T-cell (primary cell): ENCODE data around the gene UNC13D. TPM values are rescaled to one million over a fixed set of nuclear protein-coding genes. Genes with fewer than 3 reads are reported as not detected.
A peak's percentile ranks its signal among the peaks of the same experiment; 100 is the strongest.
"Not testable (repeated sequence)": the region's sequence is repeated elsewhere in the genome, so short reads cannot be mapped to it uniquely, and the experiment has no call there.

Experiments
- ATAC-seq, 4 experiments: fragments of 200-7000 bp in 3 of 4; fragments of 150-1000 bp in 1 of 4; cut with Tn5 transposase; replicated peaks in 1 of 4; 1 replicate in 3 of 4; 2 replicates in 1 of 4; pipeline ENCODE4 v1.10.0; 2021; ENCODE audit warnings: moderate library complexity in 3 of 4, mild to moderate bottlenecking in 2 of 4, moderate number of reproducible peaks in 1 of 4
- CTCF ChIA-PET, 2 donors: fragments of 300-600 bp; sonication (Branson Sonifier 250); formaldehyde crosslinking; loops; one replicate each; lab custom pipeline; 2022; ENCODE audit warnings: antibody characterized with exemption in 2 of 2; lab: Charles Lee
- POLR2A ChIA-PET, 2 donors: fragments of 300-600 bp; sonication (Branson Sonifier 250); formaldehyde crosslinking; loops; one replicate each; lab custom pipeline; 2022; ENCODE audit warnings: antibody characterized with exemption in 2 of 2; lab: Charles Lee
- DNase-seq, 35 experiments: peaks; one replicate each; pipeline versions ENCODE4 v3.0.0 to v3.0.0-alpha.2; 2013 to 2023
- H3K27ac ChIP-seq: one replicate; pipeline ENCODE4 v1.5.1; 2013; ENCODE audit warnings: low read length
- H3K27me3 ChIP-seq, 2 experiments: replicated peaks in 1 of 2; 1 replicate in 1 of 2; 2 replicates in 1 of 2; pipeline versions ENCODE4 v1.6.1 to v1.7.0; 2013; ENCODE audit warnings: low read length in 1 of 2, mixed read lengths in 1 of 2; ENCODE audit not compliant: control insufficient read depth in 2 of 2, insufficient read depth in 2 of 2; ENCODE audit errors: extremely low read depth in 1 of 2
- H3K36me3 ChIP-seq, 2 donors: 1 replicate in 1 of 2; 2 replicates in 1 of 2; pipeline versions ENCODE4 v1.6.1 to v1.7.0; 2013; ENCODE audit warnings: low read length in 1 of 2; ENCODE audit not compliant: control insufficient read depth in 2 of 2, insufficient read depth in 1 of 2; ENCODE audit errors: extremely low read depth in 1 of 2
- H3K4me1 ChIP-seq, 2 experiments: 1 replicate in 1 of 2; 2 replicates in 1 of 2; pipeline versions ENCODE4 v1.6.1 to v1.7.0; 2013; ENCODE audit warnings: low read length in 2 of 2, mixed read lengths in 1 of 2; ENCODE audit not compliant: insufficient read depth in 2 of 2, control insufficient read depth in 1 of 2; ENCODE audit errors: extremely low read depth in 1 of 2
- H3K4me3 ChIP-seq, 2 donors: 1 replicate in 1 of 2; 2 replicates in 1 of 2; pipeline versions ENCODE4 v1.5.1 to v1.7.0; 2013; ENCODE audit warnings: mild to moderate bottlenecking in 2 of 2, low read length in 1 of 2, moderate library complexity in 1 of 2; ENCODE audit not compliant: control insufficient read depth in 1 of 2; ENCODE audit errors: extremely low read depth in 1 of 2
- H3K9me3 ChIP-seq: 2 replicates; pipeline ENCODE4 v1.7.0; 2013
- H3K27ac Mint-ChIP-seq, 2 donors: one replicate each; pipeline ENCODE4 v1.8.0; 2020 to 2021; ENCODE audit warnings: mild to moderate bottlenecking in 2 of 2, mixed read lengths in 2 of 2
- H3K27me3 Mint-ChIP-seq, 2 donors: one replicate each; pipeline ENCODE4 v1.8.0; 2021 to 2022; ENCODE audit warnings: mixed read lengths in 2 of 2
- H3K36me3 Mint-ChIP-seq: one replicate; pipeline ENCODE4 v1.8.0; 2021; ENCODE audit warnings: mixed read lengths
- H3K4me1 Mint-ChIP-seq, 3 donors: one replicate each; pipeline ENCODE4 v1.8.0; 2020 to 2022; ENCODE audit warnings: mixed read lengths in 3 of 3, mild to moderate bottlenecking in 1 of 3
- H3K4me3 Mint-ChIP-seq, 3 donors: one replicate each; pipeline ENCODE4 v1.8.0; 2020 to 2022; ENCODE audit warnings: mild to moderate bottlenecking in 3 of 3, mixed read lengths in 3 of 3, moderate library complexity in 3 of 3
- H3K9me3 Mint-ChIP-seq, 3 donors: one replicate each; pipeline ENCODE4 v1.8.0; 2020 to 2022; ENCODE audit warnings: mixed read lengths in 3 of 3
- WGBS: methylation state at CpG from one replicate; pipeline ENCODE4 v1.1.5; 2013; ENCODE audit warnings: missing lambda C conversion rate; ENCODE audit not compliant: insufficient coverage; 5-methylcytosine and 5-hydroxymethylcytosine counted together
- total RNA-seq, 35 experiments: library from RNA in 6 of 35; stranded (reverse) in 6 of 35; fragments of 120-200 nt in 1 of 35; gene quantifications; one replicate each; pipeline versions ENCODE4 v1.2.1 to v1.2.4 and lab custom pipeline; 2013 to 2026

The UNC13D gene
- total RNA-seq, 5 donors from 2014 or later (not counting 1 experiment from before 2014, with no cell fraction given) = 148 to 191 (median 180) TPM

DNA sequence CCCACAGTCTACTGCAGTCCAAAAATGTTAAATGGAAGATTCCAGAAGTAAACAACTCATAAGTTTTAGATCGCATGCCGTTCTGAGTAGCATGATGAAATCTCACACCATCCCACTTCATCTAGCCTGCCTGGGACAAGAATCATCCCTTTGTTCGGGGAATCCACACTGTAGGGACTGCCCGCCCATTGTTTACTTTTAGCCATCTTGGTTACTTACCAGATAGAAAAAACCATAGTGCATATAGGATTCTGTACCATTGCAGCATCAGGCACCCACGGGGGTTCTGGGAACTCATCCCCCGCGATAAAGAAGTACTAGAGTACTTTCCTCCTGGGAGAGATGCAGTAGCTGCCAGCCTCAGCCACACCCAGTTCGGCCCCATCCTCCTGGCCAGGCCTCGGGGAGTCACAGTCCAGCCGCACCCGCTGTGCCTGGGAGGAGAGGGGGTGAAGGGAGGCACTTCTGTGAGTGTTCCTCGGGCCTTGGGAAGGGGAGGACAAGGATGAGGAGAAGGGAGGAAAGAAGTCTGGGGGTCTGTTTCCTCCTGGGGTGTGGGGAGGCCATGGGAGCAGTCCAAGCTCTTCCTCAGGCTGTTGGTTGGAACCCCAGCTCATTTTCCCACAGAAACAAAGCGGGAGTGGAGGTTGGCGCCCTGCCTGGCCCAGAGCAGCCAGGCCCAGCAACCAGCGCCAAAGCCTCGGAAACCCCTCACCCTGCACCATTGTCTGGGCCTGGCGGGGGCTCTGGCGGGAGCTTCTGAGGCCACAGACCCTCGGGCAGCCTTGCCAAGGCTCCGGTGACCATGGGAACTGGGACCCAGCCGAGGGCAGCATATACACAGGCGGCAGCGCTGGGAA is 25.3 kb upstream of the UNC13D start:
- H3K9me3 Mint-ChIP-seq = no peaks in the 10 kb centered on the region
- Histone ChIP-seq H3K27me3 (no peaks in the 10 kb centered on the region), H3K36me3 (no peaks in the 10 kb centered on the region), H3K4me1 (peaks cover 10 to 30% of the 10 kb centered on the region in 2 experiments), H3K4me3 (no peak overlapping the region), H3K9me3 (no peaks in the 10 kb centered on the region), H3K27ac (no peak overlapping the region)
- H3K27ac Mint-ChIP-seq = peak overlapping the region in 1 of 2 donors; percentile 39
- POLR2A ChIA-PET = no interaction called here
- H3K36me3 Mint-ChIP-seq = no peaks in the 10 kb centered on the region
- WGBS = 92% methylated on average over 16 of the region's 23 CpGs
- H3K4me1 Mint-ChIP-seq = peaks cover 23 to 33% (median 28%) of the 10 kb centered on the region in 3 donors
- CTCF ChIA-PET = interaction anchor here (0.6 to 1.1 kb wide), 2 partner anchors 15 to 473 kb away, joined by 3 to 5 read pairs; no protein-coding TSS in a partner anchor
- no peaks in the 10 kb centered on the region for H3K27me3 Mint-ChIP-seq
- no peak for ATAC-seq
- no peak for DNase-seq
- H3K4me3 Mint-ChIP-seq = no peak overlapping the region

- WGBS = 92% methylated on average over 9 of the region's 12 CpGs
- H3K4me3 Mint-ChIP-seq, H3K27ac ChIP-seq, H3K36me3 Mint-ChIP-seq, H3K36me3 ChIP-seq, ATAC-seq, CTCF ChIA-PET, H3K4me3 ChIP-seq, H3K9me3 ChIP-seq, DNase-seq, H3K27ac Mint-ChIP-seq, H3K27me3 ChIP-seq, H3K27me3 Mint-ChIP-seq, POLR2A ChIA-PET, H3K9me3 Mint-ChIP-seq: not testable (repeated sequence)
- H3K4me1 ChIP-seq = peaks cover 15 to 34% of the 10 kb centered on the region in 2 experiments
- peaks cover 29 to 37% (median 30%) of the 10 kb centered on the region in 3 donors for H3K4me1 Mint-ChIP-seq
Measured at GRCh38 chr17:75868730-75869281, 24.6 kb upstream of the UNC13D start.

DNA sequence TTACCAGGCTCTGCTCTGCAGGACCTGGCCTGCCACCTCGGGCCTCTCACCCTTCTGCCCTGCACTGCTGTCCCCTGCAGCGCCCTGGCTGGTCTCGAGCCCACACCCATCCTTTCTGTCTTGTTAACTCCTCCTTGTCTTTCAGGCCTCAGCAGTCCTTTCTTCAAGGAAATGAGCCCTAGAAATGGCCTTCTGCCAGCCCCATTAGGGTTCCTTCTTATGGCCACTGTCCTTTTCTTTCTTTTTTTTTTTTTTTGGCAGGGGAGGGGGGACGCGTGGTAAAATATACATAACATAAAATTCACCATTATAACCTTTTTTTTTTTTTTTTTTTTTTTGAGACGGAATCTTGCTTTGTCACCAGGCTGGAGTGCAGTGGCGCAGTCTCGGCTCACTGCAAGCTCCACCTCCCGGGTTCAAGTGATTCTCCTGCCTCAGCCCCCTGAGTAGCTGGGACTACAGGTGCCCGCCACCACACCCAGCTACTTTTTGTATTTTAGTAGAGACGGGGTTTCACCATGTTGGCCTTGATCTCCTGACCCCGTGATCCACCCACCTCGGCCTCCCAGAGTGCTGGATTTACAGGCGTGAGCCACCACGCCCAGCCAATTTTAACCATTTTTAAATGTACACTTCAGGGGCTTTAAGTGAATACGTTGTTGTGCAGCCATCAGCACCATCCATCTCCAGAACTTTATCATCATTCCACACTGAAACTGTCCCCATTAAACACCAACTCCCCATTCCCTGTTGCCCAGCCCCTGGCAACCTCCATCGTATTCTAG is 21.4 kb upstream of the UNC13D start:
- peaks cover 16 to 29% (median 19%) of the 10 kb centered on the region in 3 donors for H3K4me1 Mint-ChIP-seq
- 94% methylated on average over 10 of the region's 17 CpGs for WGBS
- H3K9me3 Mint-ChIP-seq, H3K4me3 Mint-ChIP-seq, H3K27me3 ChIP-seq, H3K27me3 Mint-ChIP-seq, H3K9me3 ChIP-seq, H3K36me3 Mint-ChIP-seq, ATAC-seq, DNase-seq, H3K36me3 ChIP-seq, H3K4me3 ChIP-seq: not testable (repeated sequence)
- Histone ChIP-seq H3K27ac (peak overlapping the region; percentile 72), H3K4me1 (peaks cover 6 to 27% of the 10 kb centered on the region in 2 experiments)
- ChIA-PET CTCF (interaction anchor here (0.6 to 1.4 kb wide), 6 partner anchors 10 to 543 kb away, joined by 3 to 10 read pairs (median 4); partner anchors contain the start of gene WBP2 (in 1 of the 2)), POLR2A (interaction anchor here (0.6 to 0.9 kb wide), 7 partner anchors 15 to 719 kb away, joined by 3 to 8 read pairs (median 4); a partner anchor contains a TSS)
- peak overlapping the region; percentile 23 to 77 for H3K27ac Mint-ChIP-seq

GRCh38 chr17:75864887-75865286 is 20.7 kb upstream of the UNC13D start:
- Mint-ChIP-seq H3K4me1 (peaks cover 16 to 28% (median 19%) of the 10 kb centered on the region in 3 donors), H3K4me3 (peak overlapping the region in 1 of 3 donors; percentile 27), H3K27ac (peak overlapping the region; percentile 89)
- DNase-seq (peak in 1 of 35 experiments; percentile 60), ATAC-seq (peak in 2 of 4 experiments; percentile 39 to 71)
- H3K27me3 ChIP-seq, H3K4me3 ChIP-seq, H3K9me3 ChIP-seq, H3K36me3 Mint-ChIP-seq, H3K9me3 Mint-ChIP-seq, H3K27me3 Mint-ChIP-seq, H3K36me3 ChIP-seq: not testable (repeated sequence)
- CTCF ChIA-PET = interaction anchor here in 1 of 2 donors (0.6 to 1.4 kb wide), 7 partner anchors 9 to 618 kb away, joined by 3 to 10 read pairs (median 4); partner anchors contain the start of genes TRIM65 and WBP2
- 81% methylated on average over 2 of the region's 4 CpGs for WGBS
- POLR2A ChIA-PET = interaction anchor here (0.6 to 0.9 kb wide), 12 partner anchors 9 to 720 kb away, joined by 3 to 8 read pairs (median 4); partner anchors contain the start of genes UNK (in 1 of the 2) and WBP2 (in 1 of the 2)
- H3K27ac ChIP-seq = peak overlapping the region; percentile 72
- H3K4me1 ChIP-seq = peaks cover 6 to 27% of the 10 kb centered on the region in 2 experiments

- no peak overlapping the region for H3K4me3 ChIP-seq
- ATAC-seq = peak; percentile 54 to 75 (median 73)
- POLR2A ChIA-PET = interaction anchor here (0.6 to 0.9 kb wide), 7 partner anchors 9 to 230 kb away, joined by 3 to 7 read pairs (median 4); partner anchors contain the start of genes UNK (in 1 of the 2) and WBP2 (in 1 of the 2)
Measured at GRCh38 chr17:75864448-75864871, 20.3 kb upstream of the UNC13D start.

More at GRCh38 chr17:75864448-75864871, 20.3 kb upstream of the UNC13D start:
- peak in 14 of 35 experiments; percentile 15 to 68 (median 34) for DNase-seq
- no peaks in the 10 kb centered on the region for H3K9me3 ChIP-seq
- WGBS = 26% methylated on average over 4 of the region's 8 CpGs
- Mint-ChIP-seq H3K27me3 (no peaks in the 10 kb centered on the region), H3K4me3 (peak overlapping the region in 2 of 3 donors; percentile 27 to 31), H3K36me3 (no peaks in the 10 kb centered on the region), H3K27ac (peak overlapping the region; percentile 89), H3K4me1 (peaks cover 16 to 28% (median 19%) of the 10 kb centered on the region in 3 donors), H3K9me3 (no peaks in the 10 kb centered on the region)
- H3K36me3 ChIP-seq = no peaks in the 10 kb centered on the region
- CTCF ChIA-PET = interaction anchor here in 1 of 2 donors (0.6 to 1.4 kb wide), 6 partner anchors 9 to 618 kb away, joined by 3 to 10 read pairs (median 4); partner anchors contain the start of genes TRIM65 and WBP2
- peak overlapping the region; percentile 72 for H3K27ac ChIP-seq
- H3K4me1 ChIP-seq = peaks cover 6 to 27% of the 10 kb centered on the region in 2 experiments
- H3K27me3 ChIP-seq = no peaks in the 10 kb centered on the region
